WTC11 (cell line): ENCODE results near the gene MLX. TPM values are rescaled to one million over a fixed set of nuclear protein-coding genes. Genes with fewer than 3 reads are reported as not detected.
"Not testable (repeated sequence)": the region's sequence is repeated elsewhere in the genome, so short reads cannot be mapped to it uniquely, and the experiment has no call there.

Experiments used
- ATAC-seq: fragments of 200-7000 bp; cut with Tn5 transposase; 2 replicates; pipeline ENCODE4 v1.10.0; 2021; ENCODE audit warnings: mild to moderate bottlenecking, moderate library complexity
- CTCF ChIA-PET: fragments of 300-600 bp; sonication (Branson Sonifier 250); formaldehyde crosslinking; loops from one replicate; lab custom pipeline; 2021; ENCODE audit warnings: antibody characterized with exemption; lab: Charles Lee
- POLR2A ChIA-PET: fragments of 350-600 bp; sonication (Branson Sonifier 250); formaldehyde crosslinking; loops from one replicate; lab custom pipeline; 2021; ENCODE audit warnings: antibody characterized with exemption; lab: Charles Lee
- DNase-seq: peaks from one replicate; pipeline ENCODE4 v3.0.0; 2021; ENCODE audit warnings: low spot score
- H3K27ac Mint-ChIP-seq: 2 replicates; pipeline ENCODE4 v1.8.0; 2021; ENCODE audit warnings: mixed read lengths
- H3K27me3 Mint-ChIP-seq: 2 replicates; pipeline ENCODE4 v1.8.0; 2021; ENCODE audit warnings: low read depth, mild to moderate bottlenecking, moderate library complexity, mixed read lengths
- H3K36me3 Mint-ChIP-seq: 2 replicates; pipeline ENCODE4 v1.8.0; 2021; ENCODE audit warnings: mixed read lengths
- H3K4me1 Mint-ChIP-seq: 2 replicates; pipeline ENCODE4 v1.8.0; 2022; ENCODE audit warnings: mixed read lengths
- H3K4me3 Mint-ChIP-seq: 2 replicates; pipeline ENCODE4 v1.8.0; 2021; ENCODE audit warnings: mild to moderate bottlenecking, moderate library complexity, mixed read lengths
- H3K9me3 Mint-ChIP-seq: 2 replicates; pipeline ENCODE4 v1.8.0; 2021; ENCODE audit warnings: mixed read lengths
- CBFB ChIP-seq: sonication (generic); formaldehyde crosslinking; IDR thresholded peaks from 2 replicates; pipeline ENCODE4 v1.8.1; 2022; ENCODE audit warnings: mild to moderate bottlenecking, low read depth, missing genetic modification reagents
- GABPB1 ChIP-seq: sonication (generic); formaldehyde crosslinking; IDR thresholded peaks from 2 replicates; pipeline ENCODE4 v1.8.1; 2023; ENCODE audit warnings: mild to moderate bottlenecking, missing genetic modification reagents
- MXD4 ChIP-seq: fragments of 250-450 bp; sonication (Bioruptor Pico); IDR thresholded peaks from 2 replicates; pipeline ENCODE4 v1.8.0; 2021; ENCODE audit warnings: mild to moderate bottlenecking, moderate library complexity, borderline replicate concordance
- SMAD4 ChIP-seq: sonication (generic); formaldehyde crosslinking; IDR thresholded peaks from 2 replicates; pipeline ENCODE4 v1.8.0; 2022; ENCODE audit warnings: mild to moderate bottlenecking, missing genetic modification reagents
- SOX15 ChIP-seq: fragments of 250-450 bp; sonication (Bioruptor Pico); IDR thresholded peaks from 2 replicates; pipeline ENCODE4 v1.9.0; 2021; ENCODE audit warnings: mild to moderate bottlenecking
- SP1 ChIP-seq: sonication (generic); formaldehyde crosslinking; conservative IDR thresholded peaks from 2 replicates; pipeline ENCODE4 v1.8.1; 2022; ENCODE audit warnings: missing genetic modification reagents
- USF1 ChIP-seq: sonication (generic); formaldehyde crosslinking; IDR thresholded peaks from 2 replicates; pipeline ENCODE4 v1.8.0; 2022; ENCODE audit warnings: mild to moderate bottlenecking, missing genetic modification reagents
- ZNF138 ChIP-seq: sonication (generic); formaldehyde crosslinking; conservative IDR thresholded peaks from 2 replicates; pipeline ENCODE4 v1.8.1; 2022; ENCODE audit warnings: mild to moderate bottlenecking, moderate library complexity, missing genetic modification reagents
- ZNF416 ChIP-seq: fragments of 250-450 bp; sonication (Bioruptor Pico); IDR thresholded peaks from 2 replicates; pipeline ENCODE4 v1.9.0; 2021; ENCODE audit warnings: mild to moderate bottlenecking, inconsistent platforms
- ZSCAN18 ChIP-seq: fragments of 250-450 bp; sonication (Bioruptor Pico); IDR thresholded peaks from 2 replicates; pipeline ENCODE4 v2.1.2; 2022; ENCODE audit warnings: mild to moderate bottlenecking, moderate library complexity
- total RNA-seq: library from RNA; stranded (reverse); gene quantifications from 3 replicates; pipeline ENCODE4 v1.2.3, GENCODE V29; 2021

MLX gene
- total RNA-seq, 1 experiment from 2014 or later: 34.9 TPM

DNA sequence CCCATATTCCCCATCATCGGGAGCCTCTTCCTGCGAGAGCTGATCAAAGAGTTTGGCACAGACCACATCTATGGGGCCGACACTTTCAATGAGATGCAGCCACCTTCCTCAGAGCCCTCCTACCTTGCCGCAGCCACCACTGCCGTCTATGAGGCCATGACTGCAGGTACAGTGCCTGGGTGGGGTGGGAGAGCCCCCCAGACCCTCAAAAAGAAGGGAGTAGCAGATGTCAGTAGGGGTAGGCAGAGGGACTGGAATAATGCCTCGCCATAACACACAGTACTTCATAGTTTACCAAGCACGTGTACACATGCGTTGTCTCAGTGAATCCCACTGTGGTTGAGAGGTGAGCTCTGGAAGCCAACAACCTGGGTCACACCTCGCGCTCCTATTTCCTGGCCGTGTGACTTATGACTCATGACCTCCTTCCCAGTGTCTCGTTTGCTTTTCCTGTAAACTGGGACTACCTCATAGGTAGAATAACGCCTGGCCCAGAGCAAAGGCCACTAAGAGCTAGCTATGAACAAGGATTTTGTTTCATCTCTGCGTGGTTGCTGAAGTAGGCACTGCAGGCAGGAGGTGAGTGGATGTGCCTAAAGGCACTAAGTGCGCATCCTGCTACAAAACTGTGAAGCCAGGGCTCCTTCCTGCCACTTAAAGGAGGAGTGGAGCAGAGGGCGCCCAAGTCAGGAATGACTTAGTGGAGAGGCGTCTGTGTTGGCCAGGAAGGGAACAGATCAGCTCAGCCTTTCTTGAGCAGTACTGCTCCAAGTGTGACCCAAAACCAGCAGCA, 25.7 kb upstream of the MLX start:
- ATAC-seq (no peak; the same call in 1 of the 2 replicates), DNase-seq (no peak)
- Mint-ChIP-seq H3K9me3 (no peaks in the 10 kb centered on the region), H3K27ac (0 out of 2 replicates have a peak overlapping the region, but pooled peaks have one; percentile 21), H3K4me3 (no peak overlapping the region), H3K27me3 (no peaks in the 10 kb centered on the region), H3K36me3 (peaks cover 12% of the 10 kb centered on the region; the same call in 1 of the 2 replicates), H3K4me1 (peaks cover 15% of the 10 kb centered on the region)
- ChIA-PET POLR2A (interaction anchor here (0.6 kb wide), 1 partner anchor 196 kb away, joined by 3 read pairs; no protein-coding TSS in a partner anchor), CTCF (interaction anchor here (2.4 to 3.2 kb wide), 2 partner anchors 14 to 24 kb away, joined by 6 to 13 read pairs; no protein-coding TSS in a partner anchor)
- peak; percentile 69 for TF ChIP-seq GABPB1
- TF ChIP-seq ZSCAN18: no peak

DNA sequence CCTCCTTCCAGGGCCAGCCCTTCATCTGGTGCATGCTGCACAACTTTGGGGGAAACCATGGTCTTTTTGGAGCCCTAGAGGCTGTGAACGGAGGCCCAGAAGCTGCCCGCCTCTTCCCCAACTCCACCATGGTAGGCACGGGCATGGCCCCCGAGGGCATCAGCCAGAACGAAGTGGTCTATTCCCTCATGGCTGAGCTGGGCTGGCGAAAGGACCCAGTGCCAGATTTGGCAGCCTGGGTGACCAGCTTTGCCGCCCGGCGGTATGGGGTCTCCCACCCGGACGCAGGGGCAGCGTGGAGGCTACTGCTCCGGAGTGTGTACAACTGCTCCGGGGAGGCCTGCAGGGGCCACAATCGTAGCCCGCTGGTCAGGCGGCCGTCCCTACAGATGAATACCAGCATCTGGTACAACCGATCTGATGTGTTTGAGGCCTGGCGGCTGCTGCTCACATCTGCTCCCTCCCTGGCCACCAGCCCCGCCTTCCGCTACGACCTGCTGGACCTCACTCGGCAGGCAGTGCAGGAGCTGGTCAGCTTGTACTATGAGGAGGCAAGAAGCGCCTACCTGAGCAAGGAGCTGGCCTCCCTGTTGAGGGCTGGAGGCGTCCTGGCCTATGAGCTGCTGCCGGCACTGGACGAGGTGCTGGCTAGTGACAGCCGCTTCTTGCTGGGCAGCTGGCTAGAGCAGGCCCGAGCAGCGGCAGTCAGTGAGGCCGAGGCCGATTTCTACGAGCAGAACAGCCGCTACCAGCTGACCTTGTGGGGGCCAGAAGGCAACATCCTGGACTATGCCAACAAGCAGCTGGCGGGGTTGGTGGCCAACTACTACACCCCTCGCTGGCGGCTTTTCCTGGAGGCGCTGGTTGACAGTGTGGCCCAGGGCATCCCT, 23.5 kb upstream of the MLX start:
- POLR2A ChIA-PET: no interaction called here
- Mint-ChIP-seq H3K36me3 (peaks cover 12% of the 10 kb centered on the region; the same call in 1 of the 2 replicates), H3K27ac (no peak overlapping the region), H3K9me3 (no peaks in the 10 kb centered on the region), H3K4me1 (peaks cover 3% of the 10 kb centered on the region; the same call in 1 of the 2 replicates), H3K27me3 (no peaks in the 10 kb centered on the region), H3K4me3 (no peak overlapping the region)
- ATAC-seq: no peak
- TF ChIP-seq SP1 (CRISPR knock-in tag): no peak
- DNase-seq: no peak
- CTCF ChIA-PET: no interaction called here

DNA sequence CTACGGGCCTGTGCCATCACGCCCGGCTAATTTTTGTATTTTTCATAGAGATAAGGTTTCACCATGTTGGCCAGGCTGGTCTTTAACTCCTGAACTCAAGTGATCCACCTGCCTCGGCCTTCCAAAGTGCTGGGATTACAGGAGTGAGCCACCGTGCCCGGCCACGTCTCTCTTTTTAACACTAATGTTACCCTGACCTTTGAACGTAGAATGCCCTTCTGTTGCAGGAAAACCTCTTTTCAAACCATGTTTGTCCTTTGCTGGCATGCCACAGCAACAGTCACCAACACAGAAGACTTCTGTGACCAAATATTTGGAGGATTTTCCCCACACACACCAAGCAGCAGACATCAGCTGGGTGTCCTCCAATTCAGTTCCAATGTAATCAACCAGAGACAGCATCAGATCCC, 22.0 kb upstream of the MLX start:
- ChIA-PET POLR2A (no interaction called here), CTCF (no interaction called here)
- Mint-ChIP-seq H3K27me3 (peaks cover 2% of the 10 kb centered on the region; the same call in 1 of the 2 replicates), H3K36me3 (peaks cover 8% of the 10 kb centered on the region; the same call in 1 of the 2 replicates), H3K9me3 (no peaks in the 10 kb centered on the region), H3K27ac (no peak overlapping the region), H3K4me1 (peaks cover 12% of the 10 kb centered on the region), H3K4me3 (no peak overlapping the region)
- ATAC-seq (no peak), DNase-seq (no peak)
- TF ChIP-seq GABPB1: 0 out of 2 replicates have a peak, but pooled peaks have one; percentile 20
- no peak for TF ChIP-seq MXD4 (CRISPR knock-in tag)

DNA sequence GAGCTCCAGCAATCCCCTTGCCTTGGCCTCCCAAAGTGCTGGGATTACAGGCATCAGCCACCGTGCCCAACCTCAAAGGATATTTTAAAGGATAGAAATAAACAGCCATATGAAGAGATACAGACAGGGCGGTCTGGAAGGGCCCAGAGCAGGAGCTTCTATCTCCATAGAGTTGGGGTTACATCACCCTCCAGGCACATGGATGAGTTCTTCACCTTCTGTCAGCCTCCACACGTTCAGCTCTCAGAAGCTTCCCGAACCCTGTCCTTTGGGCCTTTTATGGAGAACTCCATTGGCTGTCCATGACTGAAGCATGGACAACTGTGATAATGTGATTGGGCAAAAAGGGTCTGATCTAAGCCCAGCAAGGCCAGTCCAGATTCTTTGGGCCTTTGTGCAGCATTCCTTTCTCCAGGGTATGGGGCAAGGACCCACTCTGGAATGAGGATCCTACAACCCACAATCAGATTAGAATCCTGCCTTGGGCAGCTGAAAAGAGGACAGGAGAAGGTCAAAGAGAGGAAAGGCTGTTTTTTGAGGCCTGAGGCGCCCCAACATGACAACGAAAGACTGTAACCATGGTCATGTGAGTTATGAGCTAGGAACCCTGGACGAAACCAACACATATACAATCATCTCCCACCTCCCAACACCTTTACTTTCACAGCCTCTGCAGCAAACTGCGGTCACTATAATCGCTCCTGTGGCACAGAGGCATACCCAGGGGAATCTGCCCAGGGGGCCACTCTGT, 21.0 kb upstream of the MLX start:
- POLR2A ChIA-PET, DNase-seq, H3K36me3 Mint-ChIP-seq, H3K27me3 Mint-ChIP-seq, H3K27ac Mint-ChIP-seq, H3K4me3 Mint-ChIP-seq, H3K9me3 Mint-ChIP-seq, ATAC-seq: not testable (repeated sequence)
- H3K4me1 Mint-ChIP-seq: peaks cover 14% of the 10 kb centered on the region
- CTCF ChIA-PET: interaction anchor here (1.3 to 1.4 kb wide), 2 partner anchors 9 kb away, joined by 3 to 4 read pairs; no protein-coding TSS in a partner anchor

GRCh38 chr17:42547001-42547461, 19.9 kb upstream of the MLX start:
- peaks cover 15% of the 10 kb centered on the region for H3K4me1 Mint-ChIP-seq
- ATAC-seq: no peak
- ChIA-PET POLR2A (no interaction called here), CTCF (interaction anchor here (1.3 to 3.0 kb wide), 9 partner anchors 11 to 277 kb away, joined by 3 to 65 read pairs (median 18); partner anchors contain the start of genes BECN1, NAGLU and PSMC3IP)
- DNase-seq: no peak
- H3K27ac Mint-ChIP-seq: no peak overlapping the region
- H3K36me3 Mint-ChIP-seq: no peaks in the 10 kb centered on the region; the same call in 1 of the 2 replicates
- H3K27me3 Mint-ChIP-seq: peaks cover 2% of the 10 kb centered on the region; the same call in 1 of the 2 replicates
- 0 out of 2 replicates have a peak overlapping the region, but pooled peaks have one; percentile 16 for H3K4me3 Mint-ChIP-seq
- H3K9me3 Mint-ChIP-seq: no peaks in the 10 kb centered on the region
- TF ChIP-seq USF1 (CRISPR knock-in tag): no peak
- TF ChIP-seq CBFB (CRISPR knock-in tag): no peak
- TF ChIP-seq SOX15 (CRISPR knock-in tag): no peak
- TF ChIP-seq ZNF416 (CRISPR knock-in tag): no peak
- no peak for TF ChIP-seq SMAD4 (CRISPR knock-in tag)
- no peak for TF ChIP-seq ZNF138 (CRISPR knock-in tag)
